Astrocyte (in vitro differentiated cells and primary cell): ENCODE results near the gene SUPT6H. TPM values are rescaled to one million over a fixed set of nuclear protein-coding genes. Genes with fewer than 3 reads are reported as not detected.

ENCODE experiments used
- DNase-seq: peaks from one replicate; pipeline ENCODE4 v3.0.0-alpha.2; 2010; ENCODE audit warnings: low read depth
- FAIRE-seq: peaks from 2 replicates; lab custom pipeline; 2011; peaks lifted over from hg19 to GRCh38; lab: Jason Lieb, UNC
- H2AFZ ChIP-seq: 2 replicates; pipeline ENCODE4 v1.6.0; 2012; ENCODE audit warnings: low read depth, low read length, inconsistent platforms
- H3K27ac ChIP-seq: 2 replicates; pipeline ENCODE4 v1.5.1; 2011; ENCODE audit warnings: low read depth, low read length, inconsistent platforms
- H3K27me3 ChIP-seq: 2 replicates; pipeline ENCODE4 v1.6.0; 2011; ENCODE audit warnings: low read length, inconsistent platforms; ENCODE audit not compliant: insufficient read depth
- H3K36me3 ChIP-seq: 2 replicates; pipeline ENCODE4 v1.5.1; 2011; ENCODE audit warnings: low read length, inconsistent platforms; ENCODE audit not compliant: insufficient read depth
- H3K4me1 ChIP-seq: 2 replicates; pipeline ENCODE4 v1.5.1; 2011; ENCODE audit warnings: low read length, inconsistent platforms; ENCODE audit not compliant: insufficient read depth
- H3K4me2 ChIP-seq: 2 replicates; pipeline ENCODE4 v1.6.0; 2012; ENCODE audit warnings: low read length, inconsistent platforms
- H3K4me3 ChIP-seq: 2 replicates; pipeline ENCODE4 v1.5.1; 2011; ENCODE audit warnings: low read depth, mild to moderate bottlenecking, low read length, inconsistent platforms; ENCODE audit not compliant: insufficient read depth
- H3K79me2 ChIP-seq: 2 replicates; pipeline ENCODE4 v1.6.0; 2012; ENCODE audit warnings: mild to moderate bottlenecking, low read length, inconsistent platforms; ENCODE audit not compliant: insufficient read depth
- H3K9ac ChIP-seq: 2 replicates; pipeline ENCODE4 v1.6.0; 2012; ENCODE audit warnings: mild to moderate bottlenecking, low read length, inconsistent platforms
- H3K9me3 ChIP-seq: 2 replicates; pipeline ENCODE4 v1.5.1; 2012; ENCODE audit warnings: low read depth, mild to moderate bottlenecking, low read length, inconsistent platforms; ENCODE audit not compliant: insufficient read depth
- H4K20me1 ChIP-seq: 2 replicates; pipeline ENCODE4 v1.6.0; 2012; ENCODE audit warnings: low read length, inconsistent platforms; ENCODE audit not compliant: insufficient read depth
- H3K27ac Mint-ChIP-seq: one replicate; pipeline ENCODE4 v1.8.0; 2021; ENCODE audit warnings: mild to moderate bottlenecking, mixed read lengths; ENCODE audit not compliant: unreplicated experiment
- H3K27me3 Mint-ChIP-seq: one replicate; pipeline ENCODE4 v1.8.0; 2021; ENCODE audit warnings: low read depth, mixed read lengths; ENCODE audit not compliant: unreplicated experiment
- H3K36me3 Mint-ChIP-seq: one replicate; pipeline ENCODE4 v1.8.0; 2021; ENCODE audit warnings: low read depth, mixed read lengths; ENCODE audit not compliant: unreplicated experiment
- H3K4me1 Mint-ChIP-seq: one replicate; pipeline ENCODE4 v1.8.0; 2021; ENCODE audit warnings: low read depth, mixed read lengths; ENCODE audit not compliant: unreplicated experiment
- H3K4me3 Mint-ChIP-seq: one replicate; pipeline ENCODE4 v1.8.0; 2021; ENCODE audit warnings: mild to moderate bottlenecking, moderate library complexity, mixed read lengths; ENCODE audit not compliant: unreplicated experiment
- H3K9me3 Mint-ChIP-seq: one replicate; pipeline ENCODE4 v1.8.0; 2021; ENCODE audit warnings: mild to moderate bottlenecking, mixed read lengths; ENCODE audit not compliant: unreplicated experiment
- CTCF ChIP-seq: IDR thresholded peaks from 2 replicates; pipeline ENCODE4 v1.5.1; 2011; ENCODE audit warnings: low read depth, mild to moderate bottlenecking, inconsistent platforms, low read length, moderate library complexity; ENCODE audit not compliant: insufficient read depth
- EZH2 ChIP-seq: IDR thresholded peaks from 2 replicates; pipeline ENCODE4 v1.6.1; 2012; ENCODE audit warnings: mild to moderate bottlenecking, low read length, inconsistent platforms; ENCODE audit not compliant: insufficient read depth
- total RNA-seq: library from RNA; stranded (reverse); gene quantifications from 2 replicates; pipeline ENCODE4 v1.2.1, GENCODE V29; 2021

The SUPT6H gene
- total RNA-seq, 1 donor from 2014 or later, result 95.9 TPM

- peaks cover 81% of the 10 kb centered on the region for H3K79me2 ChIP-seq
- Mint-ChIP-seq H3K9me3 (no peaks in the 10 kb centered on the region), H3K36me3 (peaks cover 20% of the 10 kb centered on the region), H3K27me3 (no peaks in the 10 kb centered on the region), H3K4me1 (peaks cover 26% of the 10 kb centered on the region), H3K4me3 (no peak overlapping the region), H3K27ac (no peak overlapping the region)
- H3K4me1 ChIP-seq, result peaks cover 6% of the 10 kb centered on the region
- TF ChIP-seq EZH2, result no peak
- no peak for TF ChIP-seq CTCF
- DNase-seq (no peak), FAIRE-seq (no peak)
- H3K27me3 ChIP-seq, result no peaks in the 10 kb centered on the region
- no peaks in the 10 kb centered on the region for H3K9me3 ChIP-seq
- H2AFZ ChIP-seq, result no peak overlapping the region
- H3K36me3 ChIP-seq, result peaks cover 18% of the 10 kb centered on the region
- no peak overlapping the region for H3K4me2 ChIP-seq
- no peak overlapping the region for H3K9ac ChIP-seq
- no peak overlapping the region for H3K4me3 ChIP-seq
- peaks cover 80% of the 10 kb centered on the region for H4K20me1 ChIP-seq
- no peak overlapping the region for H3K27ac ChIP-seq
Observed at GRCh38 chr17:28667870-28668269, 5.9 kb downstream of the SUPT6H start.

GRCh38 chr17:28669918-28670317 is 7.9 kb downstream of the SUPT6H start:
- TF ChIP-seq CTCF (no peak), EZH2 (no peak)
- H3K9ac ChIP-seq, result no peak overlapping the region
- no peak for FAIRE-seq
- Mint-ChIP-seq H3K27me3 (no peaks in the 10 kb centered on the region), H3K4me1 (peaks cover 16% of the 10 kb centered on the region), H3K9me3 (no peaks in the 10 kb centered on the region), H3K36me3 (peaks cover 36% of the 10 kb centered on the region), H3K27ac (no peak overlapping the region), H3K4me3 (no peak overlapping the region)
- H3K27me3 ChIP-seq, result no peaks in the 10 kb centered on the region
- H3K27ac ChIP-seq, result no peak overlapping the region
- H2AFZ ChIP-seq, result no peak overlapping the region
- no peak for DNase-seq
- H3K4me3 ChIP-seq, result no peak overlapping the region
- no peak overlapping the region for H3K4me2 ChIP-seq
- H3K36me3 ChIP-seq, result peaks cover 38% of the 10 kb centered on the region
- no peaks in the 10 kb centered on the region for H3K4me1 ChIP-seq
- H4K20me1 ChIP-seq, result peaks cover 77% of the 10 kb centered on the region
- no peaks in the 10 kb centered on the region for H3K9me3 ChIP-seq
- peaks cover 61% of the 10 kb centered on the region for H3K79me2 ChIP-seq

GRCh38 chr17:28675490-28675889 is 13.5 kb downstream of the SUPT6H start:
- H3K9me3 Mint-ChIP-seq, result no peaks in the 10 kb centered on the region
- Histone ChIP-seq H3K4me1 (no peaks in the 10 kb centered on the region), H3K9ac (no peak overlapping the region), H3K9me3 (no peaks in the 10 kb centered on the region), H3K27ac (no peak overlapping the region), H3K4me3 (no peak overlapping the region), H3K36me3 (peaks cover 69% of the 10 kb centered on the region), H3K4me2 (no peak overlapping the region), H3K27me3 (no peaks in the 10 kb centered on the region), H2AFZ (no peak overlapping the region), H3K79me2 (peaks cover 9% of the 10 kb centered on the region), H4K20me1 (peaks cover 42% of the 10 kb centered on the region)
- H3K36me3 Mint-ChIP-seq, result peaks cover 40% of the 10 kb centered on the region
- no peaks in the 10 kb centered on the region for H3K4me1 Mint-ChIP-seq
- TF ChIP-seq CTCF (no peak), EZH2 (no peak)
- no peak overlapping the region for H3K27ac Mint-ChIP-seq
- FAIRE-seq (no peak), DNase-seq (no peak)
- no peaks in the 10 kb centered on the region for H3K27me3 Mint-ChIP-seq
- no peak overlapping the region for H3K4me3 Mint-ChIP-seq
